Activated T-cell treated with anti-CD3 and anti-CD28 coated beads, Interleukin-2, amount 50 U/mL, for 48 hours (primary cell): ENCODE data around the gene C19orf81.
"Not testable (repeated sequence)": the region's sequence is repeated elsewhere in the genome, so short reads cannot be mapped to it uniquely, and the experiment has no call there.

Experiments
- DNase-seq, 2 experiments: peaks; one replicate each; pipeline ENCODE4 v3.0.0-alpha.2; 2020

C19orf81 gene

DNA sequence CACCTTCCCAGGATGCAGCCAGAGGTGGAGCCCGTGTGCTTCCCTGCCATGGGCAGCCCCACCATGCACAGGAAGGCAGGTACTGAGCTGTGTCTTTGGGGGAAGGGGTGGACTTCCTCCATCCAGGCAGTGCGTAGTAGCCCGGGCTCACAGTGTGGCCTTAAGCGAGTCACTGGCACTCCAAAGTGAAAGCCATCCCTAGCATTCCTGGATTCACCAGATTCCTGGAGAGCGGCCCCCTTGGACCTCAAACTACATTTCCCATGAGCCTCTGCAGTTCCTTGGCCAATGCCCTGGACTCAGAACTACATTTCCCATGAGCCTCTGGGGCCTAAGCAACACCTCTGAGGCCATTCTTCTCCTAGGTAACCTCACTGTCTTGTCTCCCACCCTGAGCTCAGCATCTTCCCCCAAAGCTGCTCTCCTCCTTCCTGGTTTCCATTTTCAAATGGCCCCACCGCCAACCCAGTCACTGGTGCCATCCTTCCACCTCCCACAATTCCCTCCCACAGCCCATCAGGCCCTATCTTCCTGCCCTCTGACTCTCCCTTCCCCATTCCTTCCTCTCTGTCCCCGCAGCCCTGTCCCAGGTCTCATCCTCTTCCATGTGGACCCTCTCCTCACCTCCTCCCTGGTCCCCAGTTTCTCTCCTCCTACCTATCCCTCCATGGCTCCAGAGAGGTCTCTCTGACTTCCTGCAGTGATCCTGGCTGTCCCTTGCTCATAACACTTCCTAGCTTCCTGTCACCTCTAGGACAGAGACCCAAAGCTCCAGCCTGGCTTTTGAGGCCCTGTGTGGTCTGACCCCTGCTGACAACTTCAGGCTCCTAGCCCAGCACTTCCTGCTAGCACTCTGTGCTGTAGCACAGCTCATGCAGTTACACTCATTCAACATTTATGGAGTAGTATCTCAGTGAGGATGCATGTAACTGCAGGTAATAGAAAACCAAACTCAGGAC is at the start of gene C19orf81:
TSS of gene C19orf81 (plus strand) at position 13 of the 959 bp plus-strand sequence. CDS start at position 13, 0 bp downstream.
- no peak for DNase-seq

DNA sequence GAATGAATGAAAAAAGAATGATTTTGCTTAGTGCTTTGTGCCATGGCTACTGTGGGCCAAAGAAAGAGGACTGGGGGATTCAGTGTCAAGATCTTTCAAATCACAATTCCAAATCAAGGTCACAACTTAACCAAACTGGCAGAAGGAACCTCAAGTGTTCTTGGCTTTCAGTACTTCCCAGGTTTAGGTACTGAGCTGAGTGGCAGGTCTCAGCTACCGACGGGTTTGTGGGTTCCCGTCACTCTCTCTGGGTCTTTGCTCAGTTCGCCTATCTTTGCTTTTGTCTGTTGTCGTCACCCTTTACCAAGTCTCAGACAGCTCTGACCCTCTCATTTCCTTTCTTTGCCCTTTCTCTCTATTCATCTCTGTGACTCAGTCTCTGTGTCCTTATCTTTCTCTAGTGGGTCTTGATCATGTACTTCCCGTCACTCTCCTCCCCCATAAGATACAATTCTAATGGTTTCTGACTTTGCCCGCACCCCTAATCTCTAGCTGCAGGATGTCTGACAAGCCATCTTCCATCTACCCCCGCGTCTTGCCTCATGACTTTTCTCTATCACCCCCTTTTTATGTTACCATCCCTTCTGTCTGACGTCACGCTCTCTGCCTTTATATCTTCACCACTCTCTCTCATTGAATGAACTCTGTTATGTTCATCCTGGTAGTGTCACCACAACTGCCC is 47.7 kb upstream of the C19orf81 start:
- DNase-seq, result no peak

- DNase-seq, result no peak
These were observed 47.2 kb upstream of the C19orf81 start for GRCh38 chr19:50602089-50602422.

- no peak for DNase-seq
These were observed 46.7 kb upstream of the C19orf81 start for GRCh38 chr19:50602496-50602895.

DNA sequence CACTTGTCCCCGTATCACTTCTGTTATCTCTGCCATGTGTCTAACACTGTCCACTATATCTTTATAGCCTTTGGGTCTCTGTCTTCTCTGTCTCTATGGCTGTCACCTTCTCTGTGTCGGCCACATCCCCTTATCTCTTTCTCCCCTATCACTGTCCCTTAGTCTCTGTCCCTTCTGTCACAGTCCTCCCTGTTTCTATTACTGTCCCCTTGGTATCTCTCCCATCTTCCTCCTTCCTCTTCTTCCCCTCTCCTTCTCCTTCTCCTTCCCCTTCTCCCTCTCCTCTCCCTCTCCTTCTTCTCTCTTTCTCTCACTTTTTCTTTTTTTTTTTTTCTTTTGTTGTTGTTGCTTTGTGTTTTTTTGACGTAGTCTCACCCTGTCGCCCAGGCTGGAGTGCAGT is 46.3 kb upstream of the C19orf81 start:
- DNase-seq, result no peak

DNA sequence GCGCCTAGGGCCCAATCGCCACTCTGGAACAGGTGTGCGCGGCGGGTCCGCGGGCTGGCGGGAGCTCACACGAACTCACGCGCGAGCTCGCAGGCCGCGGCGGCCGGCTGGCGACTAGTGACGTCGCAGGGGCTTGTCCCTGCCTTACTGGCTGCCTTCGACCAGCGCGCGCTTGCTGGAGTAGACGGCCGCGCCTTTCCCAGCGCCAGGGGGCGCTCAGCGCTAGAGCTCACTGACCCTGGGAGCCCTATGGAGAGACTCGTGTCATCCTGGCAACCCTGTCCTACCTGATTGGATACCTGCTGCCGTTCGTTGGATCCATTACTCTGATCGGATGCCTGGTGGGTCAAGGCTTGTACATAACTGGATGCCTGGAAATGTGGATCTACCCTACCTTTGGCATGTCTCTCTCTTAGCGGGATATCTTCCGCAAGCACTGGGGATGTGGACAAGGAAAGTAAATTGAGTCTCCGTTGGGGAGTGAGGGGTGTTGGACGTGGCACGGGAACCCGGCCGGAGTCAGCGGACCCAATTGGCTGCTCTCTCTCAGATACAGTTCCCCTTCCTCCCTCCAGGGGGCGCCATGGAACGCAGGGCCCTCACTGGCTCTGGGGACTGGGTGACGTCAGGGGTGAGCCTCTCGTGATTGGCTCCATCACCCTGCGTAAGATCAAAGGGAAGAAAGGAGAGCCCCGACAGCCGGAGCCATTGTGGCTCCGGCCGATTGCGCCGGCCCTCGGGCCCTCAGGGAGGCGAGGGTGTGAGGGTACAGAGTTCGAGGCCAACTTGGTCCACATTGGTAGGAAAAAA is 44.8 kb upstream of the C19orf81 start:
- peak; percentile 51 to 61 for DNase-seq

- peak in 1 of 2 experiments; percentile 26 for DNase-seq
These were observed 43.0 kb upstream of the C19orf81 start for GRCh38 chr19:50606059-50606836.

DNA sequence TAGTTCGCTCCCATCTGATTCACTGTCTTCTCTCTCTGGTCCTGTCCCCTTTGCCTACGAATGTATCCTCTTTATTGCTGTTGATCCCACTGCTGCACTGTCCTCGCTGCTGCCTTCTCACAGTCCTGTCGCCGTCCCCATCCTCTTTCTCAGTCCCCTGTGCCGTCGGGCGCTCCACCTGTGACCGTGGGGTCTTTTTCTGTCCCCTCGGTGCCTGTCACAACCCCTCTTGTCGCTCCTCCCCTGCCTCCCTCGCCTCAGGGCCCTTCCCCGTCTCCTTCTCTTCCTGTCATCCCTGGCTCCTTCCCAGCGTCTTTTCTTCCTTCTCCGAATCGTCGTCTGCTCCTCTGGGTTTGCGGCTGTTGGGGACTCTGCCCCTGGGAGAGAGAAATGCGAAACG is 41.9 kb upstream of the C19orf81 start:
- no peak for DNase-seq

GRCh38 chr19:50607874-50608785 is 41.1 kb upstream of the C19orf81 start:
- peak; percentile 91 to 92 for DNase-seq

- not testable (repeated sequence) for DNase-seq
These were observed 36.5 kb upstream of the C19orf81 start for GRCh38 chr19:50612504-50613404.

GRCh38 chr19:50618379-50618778 is 30.9 kb upstream of the C19orf81 start:
- DNase-seq, result not testable (repeated sequence)

DNA sequence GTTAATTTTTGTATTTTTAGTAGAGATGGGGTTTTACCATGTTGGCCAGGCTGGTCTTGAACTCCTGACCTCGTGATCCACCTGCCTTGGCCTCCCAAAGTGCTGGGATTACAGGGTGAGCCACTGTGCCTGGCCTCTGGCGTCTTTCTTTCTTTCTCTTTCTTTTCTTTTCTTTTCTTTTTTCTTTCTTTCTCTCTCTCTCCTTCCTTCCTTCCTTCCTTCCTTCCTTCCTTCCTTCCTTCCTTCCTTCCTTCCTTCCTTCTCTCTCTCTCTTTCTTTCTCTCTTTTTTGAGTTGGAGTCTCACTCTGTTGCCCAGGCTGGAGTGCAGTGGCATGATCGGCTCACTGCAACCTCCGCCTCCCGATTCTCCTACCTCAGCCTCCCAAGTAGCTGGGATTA is 30.1 kb upstream of the C19orf81 start:
- DNase-seq, result not testable (repeated sequence)

DNA sequence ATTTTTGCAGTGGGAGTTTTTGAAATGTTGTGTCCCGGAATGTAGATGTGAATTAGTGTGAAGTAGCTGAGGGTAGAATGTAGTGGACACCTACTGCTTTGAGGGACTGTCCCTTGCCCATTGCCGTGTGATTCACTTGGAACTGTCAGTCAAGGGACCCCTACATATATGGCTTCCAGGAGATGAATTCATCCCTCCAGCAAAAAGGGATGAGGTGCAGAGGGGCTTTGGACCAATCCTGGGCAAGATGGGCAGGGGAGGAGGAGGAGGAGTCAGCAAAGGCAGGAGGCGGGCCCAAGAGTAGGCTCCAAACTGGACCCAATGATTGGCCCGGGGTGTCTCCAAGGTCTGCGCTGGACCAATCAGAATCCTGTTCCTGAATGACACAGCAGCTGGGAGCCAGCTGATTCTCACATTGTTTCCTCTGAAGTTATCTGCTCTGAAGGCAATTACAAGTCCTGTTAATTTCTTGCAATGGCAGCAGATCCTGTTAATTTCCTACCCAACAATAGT is 28.8 kb upstream of the C19orf81 start:
- not testable (repeated sequence) for DNase-seq

- DNase-seq, result no peak
These were observed 24.2 kb upstream of the C19orf81 start for GRCh38 chr19:50624949-50625600.

DNA sequence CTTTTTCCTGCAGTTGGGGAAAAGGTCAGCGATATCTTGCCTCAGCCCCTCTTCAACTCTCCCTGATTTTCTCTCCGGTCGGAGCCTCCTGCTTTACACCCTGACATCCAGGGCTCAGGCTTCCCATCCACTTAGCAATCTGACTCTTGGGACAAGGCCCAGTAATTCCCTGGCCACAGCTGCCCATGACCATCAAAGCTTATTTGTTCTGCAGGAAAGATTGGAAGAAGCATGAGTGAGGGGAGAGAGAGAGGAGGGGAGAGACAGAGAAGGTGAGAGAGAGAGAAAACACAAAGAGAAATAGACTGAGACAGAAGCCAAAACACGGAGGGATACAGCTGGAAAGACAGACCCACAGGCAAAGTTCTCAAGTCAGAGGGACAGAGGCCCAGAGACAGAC is 23.2 kb upstream of the C19orf81 start:
- no peak for DNase-seq

GRCh38 chr19:50626795-50627194 is 22.4 kb upstream of the C19orf81 start:
- DNase-seq, result no peak

GRCh38 chr19:50628146-50628545 is 21.1 kb upstream of the C19orf81 start:
- DNase-seq, result no peak

DNA sequence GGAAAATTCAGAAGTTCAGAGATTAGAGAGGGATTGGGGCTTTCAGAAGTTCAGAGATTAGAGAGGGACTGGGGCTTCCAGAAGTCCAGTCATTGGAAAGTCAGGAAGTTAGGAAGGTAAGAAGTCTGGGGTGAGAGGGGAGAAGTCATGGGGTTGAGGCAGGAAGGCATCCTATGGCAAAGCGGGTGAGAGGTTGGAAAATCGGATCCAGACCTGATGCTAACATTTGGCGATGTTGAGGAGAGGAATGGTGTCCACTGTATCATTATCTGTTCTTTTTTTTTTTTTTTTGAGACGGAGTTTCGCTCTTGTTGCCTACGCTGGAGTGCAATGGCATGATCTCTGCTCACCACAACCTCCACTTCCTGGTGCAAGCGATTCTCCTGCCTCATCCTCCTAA is 20.7 kb upstream of the C19orf81 start:
- DNase-seq, result no peak

DNA sequence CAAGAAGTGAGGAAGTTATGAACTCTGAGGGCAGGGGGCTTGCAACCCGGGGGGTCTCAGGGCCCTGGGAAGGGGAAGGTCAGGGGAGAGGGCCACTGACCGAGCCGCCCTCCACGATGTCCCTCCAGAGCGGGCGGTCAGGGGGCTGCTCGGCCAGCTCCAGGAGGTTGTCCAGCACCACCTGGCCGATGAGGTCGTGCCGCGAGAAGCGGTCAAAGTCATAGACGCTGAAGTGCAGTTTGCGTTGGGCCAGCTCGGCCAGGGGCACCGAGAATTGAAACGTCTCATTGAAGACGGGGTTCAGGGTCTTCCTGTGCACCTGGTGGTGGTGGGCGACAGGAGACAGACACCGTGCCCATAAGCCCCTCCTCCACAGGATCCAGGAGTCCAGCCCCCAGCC is 20.1 kb upstream of the C19orf81 start:
- DNase-seq, result no peak
